SHP77 (cell line): ENCODE data around the gene NRXN2.
A peak's percentile ranks its signal among the peaks of the same experiment; 100 is the strongest.

Experiments used
- DNase-seq, 2 experiments: peaks; one replicate each; lab custom pipeline; 2025; lab: John Stamatoyannopoulos, UW

NRXN2 gene

GRCh38 chr11:64649291-64649697 lies 73.7 kb downstream of the NRXN2 start:
- DNase-seq, result peak in 1 of 2 experiments; percentile 25

- no peak for DNase-seq
Measured at GRCh38 chr11:64648551-64648950, 74.4 kb downstream of the NRXN2 start.

GRCh38 chr11:64647019-64647779 lies 75.8 kb downstream of the NRXN2 start:
- no peak for DNase-seq

- peak in 1 of 2 experiments; percentile 30 for DNase-seq
Measured at GRCh38 chr11:64644647-64645275, 78.2 kb downstream of the NRXN2 start.

- DNase-seq, result no peak
Measured at GRCh38 chr11:64643920-64644646, 78.9 kb downstream of the NRXN2 start.

GRCh38 chr11:64643256-64643881 lies 79.6 kb downstream of the NRXN2 start:
- DNase-seq, result no peak

- DNase-seq, result no peak
Measured at GRCh38 chr11:64642871-64643255, 80.1 kb downstream of the NRXN2 start.

GRCh38 chr11:64642418-64642735 lies 80.6 kb downstream of the NRXN2 start:
- no peak for DNase-seq

GRCh38 chr11:64641596-64642417 lies 81.2 kb downstream of the NRXN2 start:
- DNase-seq, result no peak

- no peak for DNase-seq
Measured at GRCh38 chr11:64639885-64640284, 83.1 kb downstream of the NRXN2 start.

GRCh38 chr11:64638829-64639228 lies 84.2 kb downstream of the NRXN2 start:
- DNase-seq, result no peak

GRCh38 chr11:64638018-64638665 lies 84.9 kb downstream of the NRXN2 start:
- no peak for DNase-seq

GRCh38 chr11:64637334-64638017 lies 85.5 kb downstream of the NRXN2 start:
- no peak for DNase-seq

GRCh38 chr11:64633555-64634159 lies 89.3 kb downstream of the NRXN2 start:
- DNase-seq, result no peak

GRCh38 chr11:64632654-64633053 lies 90.3 kb downstream of the NRXN2 start:
- DNase-seq, result no peak

GRCh38 chr11:64632237-64632636 lies 90.8 kb downstream of the NRXN2 start:
- no peak for DNase-seq

- no peak for DNase-seq
Measured at GRCh38 chr11:64631675-64632074, 91.3 kb downstream of the NRXN2 start.

GRCh38 chr11:64629796-64630562 lies 93.0 kb downstream of the NRXN2 start:
- no peak for DNase-seq

GRCh38 chr11:64629103-64629502 lies 93.9 kb downstream of the NRXN2 start:
- DNase-seq, result no peak
